Measurements from ENCODE around the gene FAM25G.
"Not testable (repeated sequence)": the region's sequence is repeated elsewhere in the genome, so short reads cannot be mapped to it uniquely, and the experiment has no call there.

Gene FAM25G

DNA sequence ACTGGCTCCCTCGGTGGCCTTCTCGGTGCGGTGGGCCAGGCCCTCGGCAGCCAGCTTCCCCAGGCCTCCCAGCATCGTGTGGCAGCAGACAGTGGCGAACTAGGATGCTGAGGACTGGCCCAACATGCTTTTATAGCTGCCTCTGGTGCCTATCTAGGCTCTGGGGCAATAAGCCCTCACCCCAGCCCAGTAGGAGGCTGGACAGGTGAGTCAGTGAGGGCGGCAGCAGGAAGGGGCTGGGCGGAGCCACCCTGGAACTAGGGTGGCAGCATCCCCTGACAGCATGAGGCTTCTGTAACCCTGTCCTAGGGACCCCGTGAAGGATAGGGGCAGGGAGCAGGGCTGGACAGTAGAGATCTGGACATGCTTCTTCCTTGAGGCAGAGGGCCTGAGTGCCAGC is at the start of gene FAM25G:
Gene FAM25G (minus strand): TSS at position 101 of the 400 bp plus-strand sequence. CDS start 26 bp downstream, at position 75.
- not testable (repeated sequence) for DNase-seq (ENCODE audit: low read depth in 2 of 3, low spot score in 2 of 3)

DNA sequence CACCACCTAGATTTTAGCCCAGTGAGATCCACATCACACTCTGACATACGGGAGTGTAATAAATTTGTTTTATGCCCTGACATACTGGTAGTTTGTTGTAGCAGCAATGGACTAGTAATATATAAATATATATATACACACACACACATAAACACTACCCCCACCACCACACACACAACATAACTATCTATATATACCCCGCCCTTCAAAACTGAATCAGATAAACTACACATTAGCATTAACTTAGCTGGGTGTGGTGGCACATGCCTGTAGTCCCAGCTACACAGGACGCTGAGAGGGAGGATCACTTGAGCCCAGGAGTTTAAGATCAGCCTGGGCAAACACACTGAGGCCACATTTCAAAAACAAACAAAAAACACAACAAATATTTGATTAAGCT is 44.9 kb upstream of the FAM25G start:
- not testable (repeated sequence) for DNase-seq (ENCODE audit: low read depth in 2 of 3, low spot score in 2 of 3)

DNA sequence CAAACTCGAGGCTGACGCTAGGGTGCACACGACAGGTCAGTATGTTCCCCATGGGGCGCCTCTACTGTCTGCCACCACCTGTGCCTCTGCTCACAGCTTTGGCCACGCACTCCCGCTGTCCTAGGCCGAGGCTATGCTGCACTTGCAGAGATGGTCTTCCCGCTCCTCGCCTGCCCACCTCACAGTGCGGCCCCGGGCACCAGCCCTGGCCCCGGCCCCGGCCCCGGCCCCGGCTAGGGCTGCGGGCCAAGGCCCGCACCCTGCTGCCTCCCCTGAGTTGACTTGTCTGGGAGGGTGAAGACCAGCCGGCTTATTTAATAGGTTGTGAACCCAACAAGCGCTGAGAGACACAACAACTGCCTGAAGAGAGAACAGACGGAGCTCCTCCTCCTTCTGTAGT is 32.0 kb upstream of the FAM25G start, which contains the start of gene AGAP9:
Gene AGAP9 (minus strand): TSS at position 164 of the 400 bp plus-strand sequence. CDS start 112 bp downstream, at position 52.
- not testable (repeated sequence) for DNase-seq (ENCODE audit: low read depth in 2 of 3, low spot score in 2 of 3)

DNA sequence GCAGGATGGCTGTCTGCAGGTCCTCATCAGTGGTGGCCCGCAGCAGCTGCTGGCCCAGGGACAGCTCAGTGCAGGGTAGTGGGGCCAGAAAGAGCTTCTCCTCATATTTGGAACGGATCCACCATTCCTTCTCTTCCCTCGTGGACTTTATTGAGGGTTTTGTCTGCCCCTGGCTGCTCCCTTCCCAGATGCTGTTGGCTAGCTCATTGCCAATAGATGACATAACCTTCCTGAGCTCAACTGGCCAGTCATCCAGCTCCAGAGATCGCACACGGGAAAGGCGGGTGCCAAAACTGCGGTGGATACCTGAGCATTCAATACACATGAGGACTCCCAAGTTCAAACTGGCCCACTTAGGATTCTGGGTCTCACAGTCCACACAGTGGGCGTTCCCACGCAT is 10.8 kb upstream of the FAM25G start:
- DNase-seq (ENCODE audit: low read depth in 2 of 3, low spot score in 2 of 3), result not testable (repeated sequence)

DNA sequence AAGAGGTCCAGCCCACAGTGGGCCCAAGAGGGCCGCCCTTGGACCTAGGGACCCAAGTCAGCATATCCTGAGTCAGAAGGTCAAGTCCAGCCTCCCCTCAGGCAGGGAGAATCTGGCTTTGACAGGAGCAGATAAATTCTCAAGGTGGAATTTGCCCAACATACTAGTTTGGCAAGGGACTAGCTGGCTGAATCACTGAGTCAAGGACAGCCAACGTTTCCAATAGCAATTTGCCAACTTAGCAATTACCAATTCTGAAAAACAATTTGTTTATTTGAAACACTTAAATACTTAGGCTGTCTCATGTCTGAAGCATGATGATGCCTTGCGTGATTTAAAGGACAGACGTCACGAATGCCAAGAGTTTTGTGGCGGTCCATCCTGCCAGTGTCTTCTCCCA is 2.7 kb upstream of the FAM25G start:
- DNase-seq (ENCODE audit: low read depth in 2 of 3, low spot score in 2 of 3), result not testable (repeated sequence)

DNA sequence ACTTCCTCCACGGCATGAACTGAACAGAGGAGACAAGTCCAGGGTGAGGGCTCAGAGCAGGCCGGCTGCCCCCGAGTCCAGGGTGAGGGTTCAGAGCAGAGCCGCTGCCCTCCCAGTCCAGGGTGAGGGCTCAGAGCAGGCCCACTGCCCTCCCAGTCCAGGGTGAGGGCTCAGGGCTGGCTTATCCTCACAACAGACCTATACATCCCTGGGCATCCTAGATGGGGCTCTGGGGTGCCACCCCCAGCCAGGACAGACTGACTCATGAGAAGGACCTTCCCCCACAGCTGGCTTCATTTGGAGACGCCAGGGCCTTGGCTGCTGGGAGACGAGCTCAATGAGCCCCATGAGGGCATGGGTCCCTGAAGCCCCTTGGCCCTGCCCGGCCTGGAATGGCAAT is 1.9 kb downstream of the FAM25G start:
- not testable (repeated sequence) for DNase-seq (ENCODE audit: low read depth in 2 of 3, low spot score in 2 of 3)

DNA sequence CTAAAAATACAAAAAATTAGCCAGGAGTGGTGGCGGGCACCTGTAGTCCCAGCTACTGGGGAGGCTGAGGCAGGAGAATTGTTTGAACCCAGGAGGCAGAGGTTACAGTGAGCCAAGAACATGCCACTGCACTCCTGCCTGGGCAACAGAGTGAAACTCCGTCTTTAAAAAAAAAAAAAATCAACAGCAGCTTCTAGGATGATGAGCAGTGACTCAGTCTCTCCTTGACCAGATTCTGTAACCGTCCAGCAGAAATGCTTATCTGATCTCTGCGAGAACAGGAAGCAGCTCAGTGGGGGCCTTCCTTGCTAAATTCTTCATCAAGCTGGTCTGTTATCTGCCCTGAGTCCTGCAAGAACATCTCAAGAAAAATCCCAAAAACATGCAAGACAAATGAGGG is 5.6 kb downstream of the FAM25G start:
- DNase-seq (ENCODE audit: low read depth in 2 of 3, low spot score in 2 of 3), result not testable (repeated sequence)

DNA sequence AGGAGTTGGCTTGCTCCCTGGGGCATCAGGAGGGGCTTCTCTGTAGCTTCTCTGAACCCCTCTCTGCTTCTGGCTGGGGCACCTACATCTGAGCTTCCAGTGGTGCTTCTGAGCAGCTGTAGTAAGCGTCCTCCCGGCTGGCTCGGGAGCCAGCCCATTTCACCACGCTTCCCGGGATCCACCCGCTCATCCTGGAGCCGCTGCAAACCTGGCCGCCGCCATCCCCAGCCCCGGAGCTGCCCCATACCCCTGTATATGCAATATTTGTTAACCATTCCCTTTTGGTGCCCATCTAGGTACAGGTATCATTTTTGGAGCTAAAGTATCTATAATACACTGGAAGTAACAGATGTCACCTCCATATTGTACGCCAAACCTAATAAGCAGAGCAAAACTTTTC is 6.7 kb downstream of the FAM25G start:
- DNase-seq (ENCODE audit: low read depth in 2 of 3, low spot score in 2 of 3), result not testable (repeated sequence)

DNA sequence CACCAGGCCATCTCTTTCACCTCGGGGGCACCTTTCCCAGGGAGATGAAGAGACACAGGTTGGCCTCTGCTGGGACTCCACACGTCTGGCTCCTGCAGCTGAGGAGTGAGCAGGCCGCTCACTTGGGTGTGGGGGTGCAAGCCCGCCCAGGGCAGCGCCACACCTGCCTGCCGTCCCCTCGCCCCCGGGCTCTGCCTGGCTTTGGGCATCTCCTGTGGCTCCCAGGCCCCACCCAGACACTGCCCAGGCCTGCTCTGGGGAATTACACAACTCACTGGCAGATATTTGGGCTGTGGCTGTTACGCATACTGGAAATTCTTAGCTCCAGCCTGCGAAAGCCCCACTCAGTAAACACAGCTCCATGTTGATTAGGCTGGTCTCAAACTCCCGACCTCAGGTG is 7.6 kb downstream of the FAM25G start, which contains the start of gene ANXA8:
Gene ANXA8 (minus strand): TSS at position 193 of the 400 bp plus-strand sequence. CDS start 182 bp downstream, at position 11.
- not testable (repeated sequence) for DNase-seq (ENCODE audit: low read depth in 2 of 3, low spot score in 2 of 3)

DNA sequence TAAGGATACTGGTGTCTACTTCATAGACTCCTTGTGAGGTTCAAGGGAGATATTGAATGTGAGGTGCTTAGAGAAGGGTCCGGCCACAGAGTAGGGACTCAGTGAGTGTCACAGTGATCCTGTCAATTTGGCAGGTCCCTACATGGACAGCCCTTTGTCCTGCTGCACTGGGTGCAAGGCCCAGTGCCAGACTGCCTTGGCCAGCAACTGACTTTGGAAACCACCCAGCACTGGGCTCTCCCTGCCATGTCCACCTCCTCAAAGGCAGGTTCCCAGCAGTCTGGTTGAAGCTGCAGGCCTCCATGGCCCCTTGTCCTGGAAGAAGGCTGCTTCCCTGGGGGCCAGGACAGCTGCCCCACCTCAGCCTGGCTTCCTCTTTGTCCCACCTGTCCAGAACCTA is 9.1 kb downstream of the FAM25G start:
- DNase-seq (ENCODE audit: low read depth in 2 of 3, low spot score in 2 of 3), result not testable (repeated sequence)

DNA sequence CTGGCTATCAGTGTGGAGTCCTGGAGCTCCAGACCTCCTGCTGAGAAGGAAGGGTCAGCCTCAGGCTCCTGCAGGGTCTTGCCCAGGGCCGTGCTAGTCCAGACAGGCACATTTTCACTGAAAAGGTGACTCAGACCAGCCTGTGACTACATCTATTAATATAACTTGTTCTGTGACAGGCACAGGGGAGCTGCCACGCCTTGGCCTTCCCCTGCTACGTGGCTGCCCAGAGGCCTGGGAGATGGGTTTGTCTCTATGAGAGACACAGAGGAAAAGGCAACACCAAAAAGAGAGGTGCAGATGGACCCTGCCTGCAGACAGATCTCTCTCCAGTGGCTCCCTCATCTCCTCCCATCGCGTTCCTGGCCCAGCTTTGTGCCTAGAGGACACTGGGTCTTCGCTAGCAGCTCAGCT is 9.7 kb downstream of the FAM25G start:
- not testable (repeated sequence) for DNase-seq (ENCODE audit: low read depth in 2 of 3, low spot score in 2 of 3)

DNA sequence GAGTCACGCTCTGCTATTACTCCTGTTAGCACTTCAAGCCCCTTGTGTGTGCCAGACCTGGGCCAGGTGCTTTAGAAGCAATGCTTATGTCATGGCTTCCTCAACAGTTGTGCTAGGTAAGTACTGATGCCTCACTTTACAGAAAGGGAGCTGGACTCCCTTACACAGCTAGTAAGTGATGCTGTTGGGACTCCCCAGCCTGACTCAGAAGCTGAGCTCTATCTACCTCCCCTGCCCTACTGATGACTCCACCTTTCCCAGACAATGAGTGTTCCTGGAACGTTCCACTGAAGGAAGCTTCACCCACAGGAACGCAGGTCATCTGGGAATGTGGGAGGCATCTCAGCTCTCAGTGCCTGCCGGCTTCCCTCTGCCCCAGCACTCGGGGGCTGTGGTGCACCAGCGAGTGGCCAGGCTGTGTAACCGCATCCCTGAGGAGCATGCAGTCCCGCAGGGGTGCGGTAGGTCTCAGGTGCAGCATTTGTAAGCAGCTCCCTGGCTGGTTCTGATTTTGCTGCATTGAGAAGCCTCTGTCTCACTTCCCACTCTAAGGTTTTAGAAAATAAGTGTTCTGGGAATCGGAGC is 10.2 kb downstream of the FAM25G start:
- DNase-seq (ENCODE audit: low read depth in 2 of 3, low spot score in 2 of 3), result not testable (repeated sequence)

DNA sequence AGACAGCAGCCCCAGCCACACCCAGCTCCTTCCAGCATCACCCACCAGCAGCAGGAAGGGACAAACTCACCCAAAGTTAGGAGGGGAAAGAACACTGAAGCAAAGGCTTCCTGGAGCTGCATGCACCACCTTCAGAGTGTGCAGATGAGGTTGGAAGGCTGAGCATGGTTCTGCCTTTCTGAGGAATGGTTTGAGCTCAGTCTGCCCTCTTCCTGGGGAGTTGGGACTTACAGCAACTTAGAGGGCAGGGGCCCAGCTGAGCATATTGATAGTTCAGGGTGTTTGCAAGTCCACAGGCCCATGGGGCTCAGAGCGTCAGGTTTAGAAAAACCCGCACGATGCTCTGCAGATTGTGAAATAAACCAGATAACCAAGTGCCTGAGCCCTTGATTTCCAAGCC is 11.4 kb downstream of the FAM25G start:
- not testable (repeated sequence) for DNase-seq (ENCODE audit: low read depth in 2 of 3, low spot score in 2 of 3)

DNA sequence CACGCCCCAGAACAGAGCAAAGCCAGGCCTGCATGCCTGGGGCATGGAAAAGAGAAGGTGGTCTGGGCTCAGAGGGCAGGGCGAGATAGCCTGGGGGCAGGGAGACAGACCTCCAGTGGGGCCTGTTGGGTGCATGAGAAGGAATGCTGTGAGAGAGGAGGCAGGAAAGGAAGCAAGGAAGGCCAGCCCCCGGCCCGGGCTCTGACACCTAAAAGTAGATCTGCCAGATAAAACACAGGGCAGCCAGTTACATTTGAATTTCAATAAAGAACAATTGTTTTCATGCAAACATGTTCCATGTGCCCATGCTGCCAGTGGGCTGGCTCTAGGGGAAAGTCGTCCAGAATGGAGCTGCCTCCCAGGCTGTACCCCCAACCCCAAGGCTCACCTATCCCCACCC is 13.4 kb downstream of the FAM25G start:
- not testable (repeated sequence) for DNase-seq (ENCODE audit: low read depth in 2 of 3, low spot score in 2 of 3)

DNA sequence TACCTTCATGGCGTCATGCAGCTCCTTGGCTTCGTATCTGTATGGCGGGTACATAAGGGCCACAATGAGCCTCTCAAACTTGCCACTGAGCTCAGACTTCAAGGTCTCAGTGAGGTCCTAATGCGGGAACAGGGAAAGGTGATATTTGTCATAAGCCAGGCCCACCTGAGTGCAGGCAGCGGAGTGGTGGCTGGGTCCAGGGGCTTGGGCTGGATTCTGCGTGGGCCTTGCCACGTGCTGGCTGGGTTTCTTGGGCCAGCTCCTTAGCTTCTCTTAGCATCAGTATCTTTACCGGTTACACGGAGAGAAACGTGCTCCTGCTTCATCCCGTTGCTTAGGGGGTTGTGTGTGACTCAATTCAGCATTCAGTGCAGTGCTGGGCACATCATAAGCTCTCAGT is 14.4 kb downstream of the FAM25G start:
- DNase-seq (ENCODE audit: low read depth in 2 of 3, low spot score in 2 of 3), result not testable (repeated sequence)

DNA sequence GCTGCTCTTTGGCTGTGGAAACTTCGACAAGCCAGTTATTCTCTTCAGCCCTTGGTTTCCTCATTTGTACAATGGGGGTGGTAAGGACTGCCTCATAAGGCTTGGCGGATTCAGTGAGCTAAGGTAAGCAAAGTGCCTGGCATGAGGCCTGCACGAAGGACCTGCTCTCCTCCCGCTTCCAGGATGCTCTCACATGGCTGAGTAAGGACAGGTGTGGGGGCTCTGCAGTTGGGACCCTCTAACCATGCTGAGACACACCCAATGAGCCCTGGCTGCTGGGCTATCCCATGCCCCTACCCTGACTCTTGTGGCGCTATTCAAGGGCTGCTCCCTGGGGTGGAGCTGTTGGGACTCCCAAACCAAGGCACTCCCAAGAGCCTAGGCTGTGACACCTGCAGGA is 16.4 kb downstream of the FAM25G start:
- DNase-seq (ENCODE audit: low read depth in 2 of 3, low spot score in 2 of 3), result not testable (repeated sequence)

DNA sequence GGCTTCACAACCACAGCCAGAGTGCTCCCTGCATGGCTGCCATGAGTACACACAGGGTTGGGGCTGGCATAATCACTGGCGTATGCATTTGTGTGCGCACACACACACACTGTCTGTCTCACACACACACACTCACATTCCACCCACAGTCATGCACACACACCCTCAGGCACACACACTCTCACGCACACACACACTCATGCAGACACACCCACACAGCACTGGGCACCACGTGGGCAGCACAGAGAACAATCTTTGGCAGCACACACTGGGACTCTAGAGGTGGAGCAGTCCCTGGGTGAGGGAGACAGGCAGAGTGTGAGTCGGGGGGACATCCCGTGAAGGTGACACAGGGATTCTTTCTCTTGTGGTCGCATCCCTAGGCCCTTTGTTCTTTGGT is 18.0 kb downstream of the FAM25G start:
- DNase-seq (ENCODE audit: low read depth in 2 of 3, low spot score in 2 of 3), result not testable (repeated sequence)

DNA sequence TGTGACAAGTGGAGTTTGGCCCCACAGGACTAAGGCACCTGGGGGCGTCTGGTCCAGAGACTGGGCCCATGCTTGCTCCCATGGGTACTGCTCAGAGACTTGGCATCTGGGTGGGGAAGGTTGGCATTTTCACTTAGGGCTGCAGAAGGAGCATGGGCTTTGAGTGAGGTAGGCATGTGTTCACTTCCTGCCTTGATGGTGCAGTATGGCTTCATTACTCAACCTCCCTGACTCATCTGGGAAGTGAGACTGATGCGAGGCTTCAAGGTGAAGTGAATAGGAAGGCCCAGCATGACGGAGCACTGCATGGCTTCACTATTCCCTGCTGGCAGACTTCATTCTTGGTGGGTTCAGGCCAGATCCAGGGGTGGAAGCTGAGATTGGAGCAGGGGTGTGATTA is 18.9 kb downstream of the FAM25G start:
- DNase-seq (ENCODE audit: low read depth in 2 of 3, low spot score in 2 of 3), result not testable (repeated sequence)

DNA sequence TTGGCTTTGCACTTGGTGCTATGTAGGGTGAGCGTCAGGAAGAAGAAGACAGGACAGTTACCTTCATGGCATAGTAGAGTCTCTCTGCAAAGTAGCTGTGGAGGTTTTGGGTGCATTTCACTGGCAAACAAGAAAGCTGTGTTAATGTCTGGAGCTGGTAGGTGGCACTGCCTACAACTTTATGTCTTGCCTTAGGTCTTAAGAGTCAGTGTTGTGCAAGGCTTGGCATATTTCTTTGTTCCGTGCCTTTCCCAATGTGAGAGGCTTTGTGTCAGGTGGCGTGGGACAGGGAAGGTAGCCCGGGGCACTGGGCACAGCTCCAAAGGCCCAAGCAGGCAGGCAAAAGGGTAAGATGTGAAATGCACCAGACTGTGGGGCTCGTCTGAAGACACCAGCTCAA is 19.4 kb downstream of the FAM25G start:
- not testable (repeated sequence) for DNase-seq (ENCODE audit: low read depth in 2 of 3, low spot score in 2 of 3)

DNA sequence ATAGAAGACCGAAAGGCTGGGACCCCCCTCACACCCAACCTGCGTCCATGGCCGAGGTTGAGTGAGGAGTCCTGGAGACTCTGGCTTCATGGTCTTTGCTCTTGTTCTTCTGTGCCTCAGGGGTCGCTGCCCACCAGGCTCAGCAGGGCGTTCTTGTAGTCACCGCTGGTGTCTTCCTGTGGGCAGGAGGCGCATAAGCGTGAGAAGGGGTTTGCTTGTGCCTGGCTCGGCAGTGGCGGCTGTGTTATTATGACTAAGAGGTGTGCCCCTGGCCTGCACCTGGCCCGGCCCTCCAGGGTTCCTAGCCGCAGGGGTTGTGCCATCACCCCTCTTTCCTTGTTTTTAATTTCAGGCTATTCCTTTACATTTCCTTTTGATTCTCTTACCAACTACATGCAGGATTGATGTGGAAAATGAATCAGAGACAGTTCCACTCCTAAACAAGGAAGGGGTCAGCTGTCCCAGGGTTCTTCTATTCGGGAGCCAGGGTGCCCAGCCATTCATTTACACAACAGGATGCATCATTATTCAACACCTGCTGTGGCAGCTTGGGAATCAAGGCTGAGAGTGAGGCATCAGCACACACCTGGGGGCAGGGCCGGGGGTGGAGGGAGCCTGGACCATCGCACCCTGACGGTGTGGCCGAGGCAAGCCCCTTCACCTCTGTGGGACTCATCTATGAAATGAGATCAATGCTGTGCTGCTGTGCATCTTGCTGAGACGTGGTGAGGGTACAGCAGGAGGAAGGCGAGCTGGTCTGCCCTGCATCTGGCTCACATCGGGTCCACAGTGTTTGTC is 22.6 kb downstream of the FAM25G start:
- not testable (repeated sequence) for DNase-seq (ENCODE audit: low read depth in 2 of 3, low spot score in 2 of 3)

DNA sequence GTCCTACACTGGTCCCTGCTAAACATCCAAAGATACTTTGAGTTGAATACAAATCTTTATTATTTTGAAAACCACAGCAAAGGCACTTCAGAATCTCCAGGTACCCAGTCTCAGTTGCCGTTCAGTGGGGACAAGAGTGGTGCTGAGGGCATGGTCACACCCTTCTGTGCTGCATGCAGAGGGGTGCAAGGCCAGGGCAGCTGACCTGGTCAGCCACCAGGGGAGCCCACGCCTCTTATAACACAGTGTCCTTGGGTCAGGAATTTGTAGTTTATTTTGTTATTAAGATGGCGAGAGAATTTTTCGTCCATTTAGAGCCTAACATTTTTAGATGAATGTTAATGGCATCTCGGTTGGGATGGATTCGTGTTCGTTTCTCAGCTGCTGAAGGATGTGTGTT is 23.5 kb downstream of the FAM25G start:
- DNase-seq (ENCODE audit: low read depth in 2 of 3, low spot score in 2 of 3), result not testable (repeated sequence)

DNA sequence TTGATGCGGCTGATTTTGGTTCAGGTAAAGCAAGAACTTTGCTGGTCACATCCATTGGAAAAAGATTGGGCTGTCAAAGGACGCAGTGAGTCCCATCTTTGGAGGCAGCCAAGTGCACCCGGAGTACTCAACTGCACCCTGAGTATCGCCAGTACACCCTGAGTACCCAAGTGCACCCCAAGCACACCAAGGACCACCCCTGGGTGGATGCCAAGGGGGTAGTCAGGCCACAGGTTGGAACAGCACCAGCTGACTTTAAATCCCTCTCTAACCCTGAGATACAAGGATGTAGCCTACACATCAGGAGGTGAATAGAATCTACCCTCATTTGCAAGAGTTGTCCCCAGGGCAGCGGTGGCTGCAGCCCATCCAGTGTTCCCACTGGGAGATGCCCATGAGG is 24.0 kb downstream of the FAM25G start:
- DNase-seq (ENCODE audit: low read depth in 2 of 3, low spot score in 2 of 3), result not testable (repeated sequence)

All from activated CD8-positive, alpha-beta memory T cell treated with anti-CD3 and anti-CD28 coated beads for 48 hours (primary cell).